GM12864 (cell line): ENCODE measurements around the gene P2RY8.

ENCODE experiments used
- DNase-seq: peaks from one replicate; pipeline ENCODE4 v3.0.0-alpha.2; 2011; ENCODE audit warnings: low read depth
- H3K4me3 ChIP-seq: 2 replicates; pipeline ENCODE4 v1.5.1; 2011; ENCODE audit warnings: mild to moderate bottlenecking, low read depth, low read length, control low read depth
- CTCF ChIP-seq: IDR thresholded peaks from 2 replicates; pipeline ENCODE4 v1.5.1; 2011; ENCODE audit warnings: low read depth, mild to moderate bottlenecking, moderate library complexity, low read length, control low read depth, inconsistent platforms; ENCODE audit errors: missing control alignments

Gene P2RY8

GRCh38 chrX:1537031-1537715 lies at the start of gene P2RY8:
Gene P2RY8, minus strand, starts transcription at chrX:1537185. Its CDS starts 70,627 bp downstream, at chrX:1466558.
- peak within 1 kb of the TSS; percentile 79 for H3K4me3 ChIP-seq
- TF ChIP-seq CTCF: peak; percentile 38
- peak; percentile 86 for DNase-seq

- TF ChIP-seq CTCF: no peak
Observed at GRCh38 chrX:1584237-1585011, 47.4 kb upstream of the P2RY8 start.

GRCh38 chrX:1582686-1583437 lies 45.9 kb upstream of the P2RY8 start:
- H3K4me3 ChIP-seq: peak overlapping the region; percentile 28
- DNase-seq: peak; percentile 75
- TF ChIP-seq CTCF: no peak

More at GRCh38 chrX:1584237-1585011, 47.4 kb upstream of the P2RY8 start:
- no peak for DNase-seq
- no peak overlapping the region for H3K4me3 ChIP-seq

- DNase-seq: no peak
- no peak overlapping the region for H3K4me3 ChIP-seq
- peak; percentile 93 for TF ChIP-seq CTCF
Observed at GRCh38 chrX:1581132-1581531, 44.1 kb upstream of the P2RY8 start.

GRCh38 chrX:1578511-1579173 lies 41.7 kb upstream of the P2RY8 start:
- no peak for TF ChIP-seq CTCF
- no peak overlapping the region for H3K4me3 ChIP-seq
- no peak for DNase-seq

GRCh38 chrX:1577845-1578244 lies 40.9 kb upstream of the P2RY8 start:
- TF ChIP-seq CTCF: no peak
- no peak for DNase-seq
- no peak overlapping the region for H3K4me3 ChIP-seq
